ENCODE results near the gene ACSM4.

DNA sequence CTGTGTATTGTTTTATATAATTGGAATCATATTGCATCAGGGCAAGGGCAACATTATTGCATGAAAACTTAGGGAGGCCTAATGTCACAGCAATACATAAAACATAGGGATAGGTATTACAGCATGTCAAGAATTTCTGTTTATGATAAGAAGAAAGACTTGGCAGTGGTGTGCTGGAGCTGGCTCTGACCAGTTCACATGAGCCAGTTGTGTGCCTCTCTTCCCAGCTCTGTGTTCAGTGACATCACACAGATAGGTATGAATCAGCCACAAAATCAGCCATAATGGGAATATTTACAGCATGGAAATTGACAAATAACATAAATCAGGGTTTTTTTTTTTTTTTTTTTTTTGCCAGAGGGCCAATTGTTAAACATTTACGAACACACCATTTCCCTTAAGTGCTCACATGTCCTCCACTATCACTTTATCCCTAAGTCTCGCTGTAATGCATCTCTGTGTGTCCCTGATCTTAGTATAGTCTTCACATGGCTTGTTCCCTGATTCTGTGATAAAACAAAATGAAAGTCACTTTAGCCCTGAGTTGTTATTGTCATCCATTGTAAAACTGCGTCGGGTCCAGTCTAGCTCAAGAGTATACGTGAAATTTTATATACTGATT, 31.9 kb upstream of the ACSM4 start:
- TF ChIP-seq, protein P1, sequence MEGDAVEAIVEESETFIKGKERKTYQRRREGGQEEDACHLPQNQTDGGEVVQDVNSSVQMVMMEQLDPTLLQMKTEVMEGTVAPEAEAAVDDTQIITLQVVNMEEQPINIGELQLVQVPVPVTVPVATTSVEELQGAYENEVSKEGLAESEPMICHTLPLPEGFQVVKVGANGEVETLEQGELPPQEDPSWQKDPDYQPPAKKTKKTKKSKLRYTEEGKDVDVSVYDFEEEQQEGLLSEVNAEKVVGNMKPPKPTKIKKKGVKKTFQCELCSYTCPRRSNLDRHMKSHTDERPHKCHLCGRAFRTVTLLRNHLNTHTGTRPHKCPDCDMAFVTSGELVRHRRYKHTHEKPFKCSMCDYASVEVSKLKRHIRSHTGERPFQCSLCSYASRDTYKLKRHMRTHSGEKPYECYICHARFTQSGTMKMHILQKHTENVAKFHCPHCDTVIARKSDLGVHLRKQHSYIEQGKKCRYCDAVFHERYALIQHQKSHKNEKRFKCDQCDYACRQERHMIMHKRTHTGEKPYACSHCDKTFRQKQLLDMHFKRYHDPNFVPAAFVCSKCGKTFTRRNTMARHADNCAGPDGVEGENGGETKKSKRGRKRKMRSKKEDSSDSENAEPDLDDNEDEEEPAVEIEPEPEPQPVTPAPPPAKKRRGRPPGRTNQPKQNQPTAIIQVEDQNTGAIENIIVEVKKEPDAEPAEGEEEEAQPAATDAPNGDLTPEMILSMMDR (IDR thresholded peaks at IDR 0.05; ENCODE audit: low read length): no peak
- TF ChIP-seq EZH2 (optimal IDR thresholded peaks at IDR 0.05; ENCODE audit: low read depth, low read length): no peak
